Stimulated activated CD4-positive, alpha-beta T cell treated with anti-CD3 and anti-CD28 coated beads, Interleukin-4, amount 100 ng/mL, for 4 hours (primary cell): ENCODE measurements around the gene MUC2.

Source experiments
- DNase-seq, 2 experiments: peaks; one replicate each; pipeline ENCODE4 v3.0.0-alpha.2; 2020

The MUC2 gene

DNA sequence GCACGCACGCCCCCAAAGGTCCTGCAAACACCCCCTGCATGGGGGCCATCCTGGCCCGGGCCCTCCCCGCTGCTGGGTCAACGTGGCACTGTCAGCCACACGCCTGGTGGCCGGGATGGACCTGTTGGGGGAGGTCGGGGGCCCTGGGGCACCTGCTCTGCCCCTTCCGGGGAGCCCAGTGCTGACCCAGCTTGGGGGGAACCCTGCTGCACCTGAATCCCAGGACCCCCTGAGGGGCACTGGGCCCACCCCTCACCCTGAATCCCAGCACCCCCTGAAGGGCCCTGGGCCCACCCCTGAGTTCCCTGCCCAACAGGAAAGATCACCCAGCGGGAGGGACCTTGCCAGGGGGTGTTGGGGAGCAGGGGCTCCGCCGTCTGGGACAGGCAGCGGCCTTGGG lies 37.7 kb upstream of the MUC2 start:
- DNase-seq, result no peak

DNA sequence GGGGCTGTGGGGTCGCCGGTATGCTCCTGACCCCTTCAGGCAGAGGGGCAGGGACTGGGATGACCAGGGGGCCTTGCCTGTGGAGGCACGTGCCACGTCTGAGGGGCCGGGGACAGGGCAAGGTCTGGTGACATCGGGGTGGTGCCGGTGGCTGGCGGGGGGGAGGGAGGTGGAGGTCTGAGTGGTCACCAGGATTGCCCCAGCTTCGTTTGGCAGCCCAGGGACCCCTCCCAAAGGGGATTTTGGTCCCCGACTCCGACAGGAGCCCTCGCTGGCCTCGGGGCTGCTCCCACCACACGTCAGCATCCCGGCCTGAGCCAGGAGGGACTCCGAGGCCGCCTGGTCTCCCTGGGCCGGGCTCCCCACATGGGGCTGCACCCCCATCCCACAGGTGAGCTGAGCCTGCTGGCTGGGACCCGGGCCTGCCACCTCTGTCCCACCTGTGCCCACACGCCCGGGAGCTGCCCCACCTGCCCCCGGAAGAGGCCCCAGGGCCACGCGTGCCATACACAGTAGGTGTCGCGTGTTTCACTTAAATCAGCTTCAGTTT lies 37.1 kb upstream of the MUC2 start:
- no peak for DNase-seq

DNA sequence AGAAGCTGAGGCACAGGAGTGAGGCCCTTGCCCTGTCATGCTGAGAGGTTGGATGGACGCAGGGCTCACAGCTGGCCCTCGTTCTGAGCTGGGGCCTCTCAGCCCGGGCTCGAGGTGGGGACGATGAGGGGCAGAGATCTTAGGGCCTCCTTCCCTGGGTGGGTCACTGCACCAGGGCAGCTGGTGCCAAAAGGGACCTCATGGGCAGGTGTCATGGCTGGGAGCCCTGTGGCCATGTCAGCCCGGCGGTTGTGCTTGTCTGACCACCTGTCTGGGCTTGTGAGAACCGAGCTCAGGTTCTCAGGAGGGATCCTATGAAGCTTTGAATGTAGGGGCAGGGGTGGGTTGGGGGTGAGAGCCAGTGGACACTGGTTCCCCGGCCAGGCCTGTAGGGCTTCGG lies 36.3 kb upstream of the MUC2 start:
- DNase-seq, result no peak

DNA sequence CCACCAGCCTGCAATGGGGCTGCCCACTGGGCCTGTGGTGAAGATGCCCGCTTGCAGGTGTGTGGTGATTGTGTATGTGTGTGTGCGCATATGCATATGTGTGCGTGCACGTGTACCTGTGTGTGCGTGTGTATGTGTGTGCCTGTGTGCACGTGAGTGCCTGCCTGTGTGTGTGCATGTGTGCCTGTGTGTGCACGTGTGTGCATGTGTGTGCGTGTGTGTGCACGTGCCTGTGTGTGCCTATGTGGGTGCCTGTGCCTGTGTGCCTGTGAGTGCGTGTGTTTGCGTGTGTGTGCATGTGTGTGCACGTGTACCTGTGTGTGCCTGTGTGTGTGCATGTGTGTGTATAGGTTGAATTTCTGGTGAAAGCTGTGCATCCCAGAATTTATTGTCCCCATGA lies 35.8 kb upstream of the MUC2 start:
- no peak for DNase-seq

DNA sequence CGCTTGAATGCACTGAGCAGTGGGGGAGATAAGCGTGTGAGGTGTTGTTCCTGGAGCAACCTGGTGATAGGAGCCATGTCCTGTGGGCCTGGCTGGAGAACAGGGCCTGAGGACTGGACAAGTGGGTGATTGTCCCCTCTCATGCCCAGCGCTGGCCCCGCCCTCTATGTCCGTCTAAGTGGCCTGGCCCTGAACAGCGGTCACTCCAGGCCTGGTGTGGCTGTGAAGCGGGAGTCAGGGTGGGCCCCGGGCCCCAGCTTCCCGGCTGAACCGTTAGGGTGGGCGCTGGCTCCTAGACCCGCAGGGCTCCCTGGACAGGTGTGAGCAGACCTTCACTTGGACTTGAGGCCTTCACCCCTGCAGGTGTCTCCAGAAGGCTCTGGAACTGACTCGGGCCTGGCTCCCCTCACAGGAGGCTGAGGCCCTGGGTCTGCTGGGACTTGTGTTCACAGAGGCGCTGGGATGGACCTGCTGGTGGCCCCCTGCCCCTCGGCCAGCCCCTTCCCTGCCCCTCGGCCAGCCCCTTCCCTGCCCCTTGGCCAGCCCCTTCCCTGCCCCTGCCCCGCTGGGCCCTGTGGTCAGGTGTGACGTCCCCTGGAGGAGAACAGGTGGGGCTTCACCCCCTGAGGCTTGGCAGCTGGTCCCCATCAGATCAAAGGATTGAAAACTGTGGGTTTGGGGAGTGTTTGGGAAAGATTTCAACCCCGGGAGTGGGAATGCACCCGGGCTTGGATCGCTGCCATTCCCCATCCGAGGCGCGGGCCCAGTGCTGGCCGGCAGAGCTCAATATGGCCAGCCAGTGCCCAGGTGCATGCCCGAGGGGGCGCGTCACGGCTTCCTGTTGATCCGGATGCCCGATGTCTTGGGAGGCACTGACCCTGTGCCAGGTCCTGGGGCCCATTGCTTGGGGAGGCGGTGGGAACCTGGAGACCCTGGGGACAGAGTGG lies 34.9 kb upstream of the MUC2 start:
- no peak for DNase-seq

DNA sequence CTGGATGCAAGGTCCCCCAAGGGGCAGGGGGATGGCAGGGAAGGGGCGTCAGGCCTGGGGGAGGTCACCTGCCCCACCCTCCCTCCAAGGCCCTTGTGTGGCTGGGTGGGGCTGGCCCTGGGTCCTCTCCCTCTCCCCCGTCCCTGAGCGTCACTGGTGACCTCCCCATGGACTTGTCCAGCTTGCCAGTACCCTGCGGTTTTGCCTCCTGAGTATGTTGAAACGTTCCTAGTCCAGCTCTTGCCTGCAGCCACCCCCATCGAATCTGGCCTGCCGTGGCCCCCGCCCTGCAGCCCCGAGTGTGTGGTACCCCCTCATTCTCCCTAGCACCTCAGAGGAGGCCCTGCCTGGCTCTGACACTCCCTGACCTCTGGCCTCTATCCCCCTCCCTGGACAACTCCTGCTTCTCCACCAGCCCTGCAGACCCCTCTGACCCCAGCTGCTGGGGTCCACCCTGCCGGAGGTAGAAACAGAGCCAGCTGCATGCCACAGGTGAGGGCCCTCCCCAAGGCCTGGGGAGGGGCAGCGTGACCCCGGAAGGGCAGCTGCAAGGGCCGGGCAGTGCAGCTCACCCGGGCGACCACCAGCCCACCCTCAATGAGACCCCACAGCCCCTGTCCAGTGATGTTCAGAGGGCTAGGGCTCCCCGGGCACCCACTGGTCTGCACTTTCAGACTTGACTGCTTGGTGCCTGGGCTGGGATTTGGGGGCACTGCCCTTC lies 34.1 kb upstream of the MUC2 start:
- no peak for DNase-seq

DNA sequence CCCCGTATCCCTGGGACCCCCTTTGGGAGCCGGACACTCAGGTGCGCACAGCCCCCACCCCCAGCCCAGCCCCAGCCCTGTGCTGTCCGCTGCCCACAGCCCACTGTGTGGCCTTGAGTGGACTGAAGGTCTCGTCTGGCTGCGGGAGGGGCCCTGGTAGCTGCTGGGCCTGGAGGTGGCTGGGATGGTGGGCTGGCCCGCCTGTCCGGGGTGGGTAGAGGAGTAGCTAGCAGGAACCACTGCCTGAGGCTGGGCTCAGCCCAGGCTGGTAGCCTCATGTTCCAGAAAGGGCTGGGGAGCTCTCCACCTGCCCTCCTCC lies 33.6 kb upstream of the MUC2 start:
- no peak for DNase-seq

DNA sequence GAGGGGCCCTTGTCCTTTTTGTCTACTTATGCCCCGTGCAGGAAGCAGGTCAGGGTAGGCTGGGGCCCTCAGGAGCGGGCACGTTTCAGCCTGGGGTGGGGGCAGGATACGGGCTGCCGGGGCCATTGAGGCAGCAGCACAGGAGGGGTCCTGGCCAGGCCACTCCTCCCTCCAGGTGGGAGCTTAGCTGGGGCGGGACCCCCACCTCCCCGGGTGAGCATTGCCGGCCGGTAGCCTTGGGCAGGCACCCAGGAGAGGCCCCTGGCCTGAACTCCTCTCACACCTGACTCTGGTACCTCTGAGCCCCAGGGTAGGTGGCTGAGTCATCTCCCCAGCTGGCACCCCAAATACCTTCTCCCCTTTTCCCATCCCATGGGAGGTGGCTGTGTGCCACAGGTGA lies 33.2 kb upstream of the MUC2 start:
- no peak for DNase-seq

DNA sequence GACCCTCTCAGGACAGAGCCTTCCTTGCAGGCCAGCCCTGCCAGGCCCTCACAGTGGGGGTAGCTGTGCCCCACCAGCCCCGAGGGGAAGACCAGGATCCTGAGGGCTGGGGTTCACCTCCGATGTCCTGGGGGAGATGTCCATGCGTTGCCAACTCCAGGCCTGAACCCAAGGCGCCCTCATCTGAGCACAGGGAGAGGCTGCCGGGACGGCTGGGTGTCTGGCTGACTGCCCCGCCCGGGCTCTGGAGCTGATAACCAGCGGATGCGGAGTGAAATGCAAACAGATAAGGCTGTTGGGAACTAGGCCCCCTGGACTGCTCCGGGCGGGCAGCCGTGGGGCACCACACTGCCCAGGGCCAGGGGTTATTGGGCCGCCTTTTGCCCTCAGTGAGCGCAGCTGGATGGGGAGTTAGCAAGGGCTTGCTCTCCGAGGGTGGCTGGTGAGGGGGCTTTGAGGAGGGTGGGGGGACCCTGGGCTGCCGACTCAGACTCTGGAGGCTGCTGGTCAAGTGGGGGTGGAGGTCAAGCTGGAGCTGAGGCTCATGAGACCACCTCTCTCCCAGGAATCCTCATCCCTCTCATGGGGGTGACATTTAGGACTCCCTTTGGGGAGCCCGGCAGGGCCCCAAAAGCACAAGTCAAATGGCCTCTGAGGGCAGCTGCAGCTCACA lies 32.6 kb upstream of the MUC2 start:
- no peak for DNase-seq

DNA sequence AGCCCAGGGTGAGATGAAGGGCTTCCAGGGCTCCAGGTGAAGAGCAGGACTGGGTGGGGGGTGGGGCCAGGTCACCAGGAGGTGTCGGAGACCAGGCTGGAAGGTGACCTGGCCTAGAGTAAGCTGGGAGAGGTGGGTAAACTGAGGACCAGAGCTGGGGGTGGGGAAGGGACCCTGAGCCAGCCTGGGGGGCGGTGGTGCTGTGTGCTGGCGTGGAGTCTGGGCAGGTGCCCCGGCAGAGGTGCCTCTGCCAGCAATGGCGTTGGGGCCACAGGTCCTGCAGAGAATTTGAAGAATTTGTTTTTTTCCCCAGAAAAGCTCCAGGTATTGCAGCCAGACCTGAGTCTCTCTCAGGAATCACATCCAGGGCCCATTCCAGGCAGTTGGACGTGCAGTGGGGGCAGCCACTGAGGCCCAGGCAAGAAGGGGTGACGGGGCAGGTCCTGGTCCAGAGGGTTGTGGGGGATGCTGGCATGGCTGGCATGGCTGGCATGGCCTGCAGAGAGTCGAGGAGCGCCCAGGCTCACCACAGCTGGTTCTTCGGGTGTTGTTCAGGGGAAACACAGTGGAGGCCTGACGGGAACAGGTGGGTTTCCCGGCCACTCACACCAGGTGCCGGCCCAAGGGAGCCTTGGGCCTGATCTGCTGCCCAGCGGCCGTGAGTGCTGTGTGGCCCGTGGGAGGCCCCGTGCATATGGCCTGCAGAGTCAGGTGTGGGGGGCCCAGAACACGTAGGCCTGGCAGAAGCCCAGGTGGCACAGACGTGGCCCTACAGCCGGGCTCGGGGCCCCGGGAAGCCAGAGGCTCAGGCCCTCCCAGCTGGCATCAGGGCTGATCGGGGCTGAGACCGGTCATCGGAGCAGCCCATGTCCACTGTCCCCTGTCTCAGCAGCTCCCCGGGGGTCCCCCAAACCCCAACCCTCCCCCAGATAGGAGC lies 31.8 kb upstream of the MUC2 start:
- DNase-seq, result no peak

DNA sequence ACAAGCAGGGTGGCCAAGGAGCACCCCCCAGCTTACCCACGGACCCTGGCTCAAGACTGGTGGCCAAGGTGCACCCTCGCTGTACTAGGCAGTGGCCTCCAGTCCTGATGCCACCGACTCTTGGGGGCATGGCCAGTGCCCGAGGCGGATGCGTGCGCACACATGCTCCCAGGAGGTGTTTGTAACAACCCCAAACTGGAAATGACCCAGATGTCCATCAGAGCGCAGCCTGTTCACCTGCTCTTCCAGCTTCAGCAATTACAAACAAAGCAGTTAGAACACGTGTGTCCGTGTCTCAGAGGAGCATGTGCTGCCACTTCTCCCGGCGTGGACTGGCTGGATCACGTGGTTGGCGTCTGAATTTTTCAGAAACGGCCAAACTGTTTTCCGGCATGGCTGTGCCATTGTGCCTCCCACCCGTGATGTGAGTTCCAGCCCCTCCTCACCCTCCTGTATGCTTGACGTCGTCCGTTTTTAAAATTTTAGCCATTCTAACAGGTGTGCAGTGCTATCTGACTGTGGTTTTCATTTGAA lies 31.0 kb upstream of the MUC2 start:
- no peak for DNase-seq

DNA sequence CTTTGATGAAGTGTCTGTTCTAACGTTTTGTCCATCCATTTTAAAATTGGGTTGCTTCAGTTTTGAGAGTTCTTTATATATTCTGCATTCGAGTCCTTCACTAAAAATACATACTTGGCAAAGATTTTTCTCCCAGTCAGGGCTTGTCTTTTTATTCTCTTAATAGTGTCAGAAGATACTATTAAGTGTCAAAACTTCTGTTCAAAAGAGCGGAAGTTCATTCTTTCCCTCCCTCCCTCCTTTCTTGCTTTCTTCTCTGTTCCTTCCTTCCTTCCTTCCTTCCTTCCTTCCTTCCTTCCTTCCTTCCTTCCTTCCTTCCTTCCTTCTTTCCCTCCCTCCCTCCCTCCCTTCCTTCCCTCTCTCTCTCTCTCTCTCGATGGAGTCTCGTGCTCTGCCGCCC lies 30.5 kb upstream of the MUC2 start:
- no peak for DNase-seq

DNA sequence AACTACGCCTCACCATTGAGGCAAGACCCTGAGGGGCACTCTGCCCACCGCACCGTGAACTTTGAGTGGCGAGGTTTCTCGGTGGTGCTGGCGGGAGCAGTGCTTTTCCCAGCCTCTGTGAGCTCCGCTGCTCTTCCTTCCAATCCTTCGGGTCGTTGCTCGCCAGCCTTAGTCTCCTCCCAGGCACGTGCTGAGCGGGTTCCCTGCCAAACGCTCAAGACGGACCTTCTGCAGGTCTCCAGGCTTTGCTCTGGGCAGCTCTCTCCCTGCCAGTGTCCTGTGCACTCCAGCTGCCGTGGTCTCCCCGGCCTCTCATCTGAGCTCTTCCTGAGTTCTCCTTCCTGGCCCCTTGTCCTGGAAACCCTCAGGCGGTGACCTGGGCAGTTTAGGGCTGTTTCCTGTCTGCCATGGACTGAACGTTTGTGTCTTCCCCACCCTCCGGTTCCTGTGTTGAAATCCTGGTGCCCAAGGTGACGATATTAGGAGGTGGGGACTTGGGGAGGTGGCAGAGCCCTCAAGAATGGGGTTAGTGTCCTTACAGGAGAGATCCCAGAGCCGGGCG lies 27.0 kb upstream of the MUC2 start:
- no peak for DNase-seq

DNA sequence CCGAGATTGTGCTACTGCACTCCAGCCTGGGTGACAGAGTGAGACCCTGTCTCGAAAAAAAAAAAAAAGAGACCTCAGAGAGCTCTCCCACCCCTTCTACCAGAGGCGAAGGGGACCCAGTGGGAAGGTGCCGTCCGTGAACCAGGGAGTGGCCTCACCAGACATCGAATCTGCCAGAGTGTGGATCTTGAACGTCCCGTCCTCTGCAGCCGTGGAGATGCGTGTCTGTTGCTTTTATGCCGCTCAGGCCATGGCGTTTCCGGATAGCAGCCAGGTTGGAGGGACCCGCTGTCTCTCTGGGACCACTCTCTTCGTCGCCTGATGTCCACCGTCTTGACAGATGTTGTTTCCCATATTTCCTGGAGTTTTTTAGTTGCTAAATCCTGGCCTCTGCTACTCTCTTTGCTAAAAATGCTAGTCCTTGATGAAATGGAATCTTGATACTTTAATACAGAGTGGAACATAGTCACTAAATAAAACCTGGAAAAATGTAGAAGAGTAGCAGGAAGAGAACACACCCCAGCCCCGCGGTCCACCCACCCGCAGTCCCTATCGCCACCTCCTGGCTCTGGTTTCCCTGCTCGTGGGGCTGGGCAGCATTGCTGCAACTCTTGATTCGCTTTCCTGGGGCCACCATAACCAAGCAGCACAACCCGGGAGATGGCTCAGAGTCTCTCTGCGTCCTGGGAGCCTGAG lies 26.2 kb upstream of the MUC2 start:
- DNase-seq, result no peak

DNA sequence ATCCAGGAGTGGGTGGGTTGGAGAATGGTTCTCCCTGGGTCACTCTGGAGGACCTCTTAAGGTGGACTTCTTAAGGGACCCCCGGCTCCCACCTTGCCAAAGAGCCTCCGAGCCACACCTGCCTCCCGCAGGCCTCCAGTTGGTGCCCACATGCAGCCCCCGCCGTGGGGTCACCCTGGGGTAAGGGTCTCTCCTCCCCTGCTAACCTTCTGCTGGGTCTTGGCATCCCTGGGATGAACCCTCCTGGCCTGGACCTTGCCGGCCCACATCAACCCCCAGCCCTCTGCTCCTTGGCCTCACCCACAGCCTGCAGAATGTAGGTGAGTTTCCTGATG lies 25.6 kb upstream of the MUC2 start:
- DNase-seq, result no peak

DNA sequence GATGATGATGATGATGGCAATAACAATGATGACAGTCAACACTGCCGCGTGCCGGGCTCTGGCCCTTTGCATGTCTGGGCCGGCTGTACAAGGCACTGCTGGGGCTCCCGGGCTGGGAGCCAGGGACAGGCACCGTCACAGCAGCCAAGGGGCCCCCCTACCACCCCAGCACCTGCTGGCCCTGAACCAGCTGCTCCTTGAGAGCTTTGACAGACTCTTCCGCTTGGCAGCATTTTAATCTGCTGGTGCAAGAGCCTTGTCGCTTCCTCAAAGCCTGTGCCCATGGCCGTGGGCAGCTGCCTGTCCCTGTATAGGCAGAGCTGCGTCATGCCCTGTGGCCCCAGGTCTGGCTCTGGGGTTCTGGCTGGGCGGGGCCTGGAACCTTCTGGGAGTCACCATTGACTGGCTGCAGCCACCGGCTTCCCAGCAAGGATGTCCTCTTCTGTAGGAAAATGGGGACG lies 25.2 kb upstream of the MUC2 start:
- DNase-seq, result no peak

DNA sequence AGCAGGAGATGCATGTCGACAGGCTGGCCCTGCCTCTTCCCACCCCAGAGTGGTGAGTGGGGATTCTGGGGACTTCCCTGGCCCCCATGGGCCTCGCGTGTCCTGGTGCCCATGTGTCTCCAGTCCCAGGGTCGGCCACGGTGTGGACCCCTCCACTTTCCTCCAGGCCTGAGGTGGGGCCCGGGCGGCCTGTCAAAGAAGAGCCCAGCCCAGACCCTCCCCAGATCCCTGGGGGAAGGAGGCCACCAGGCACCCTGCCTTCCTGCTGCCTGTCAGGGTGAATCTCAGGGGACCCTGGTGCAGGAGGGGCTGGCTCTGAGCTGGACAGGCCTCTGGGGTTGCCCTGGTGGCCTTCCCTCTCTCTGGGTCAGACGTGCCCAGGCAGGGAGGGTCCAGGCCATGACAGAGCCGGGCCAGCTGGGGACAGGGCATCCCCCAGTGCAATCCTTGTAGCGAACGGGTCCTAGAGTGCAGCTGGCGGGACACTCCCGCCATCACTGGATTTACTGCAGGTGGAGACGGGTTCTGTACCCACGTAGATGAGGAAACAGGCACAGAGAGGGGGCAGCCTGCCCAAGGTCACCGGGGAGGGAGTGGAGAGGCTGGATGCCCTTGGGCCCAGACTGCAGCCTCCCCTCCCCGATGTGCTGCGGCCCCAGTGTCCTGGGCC lies 24.6 kb upstream of the MUC2 start:
- no peak for DNase-seq

DNA sequence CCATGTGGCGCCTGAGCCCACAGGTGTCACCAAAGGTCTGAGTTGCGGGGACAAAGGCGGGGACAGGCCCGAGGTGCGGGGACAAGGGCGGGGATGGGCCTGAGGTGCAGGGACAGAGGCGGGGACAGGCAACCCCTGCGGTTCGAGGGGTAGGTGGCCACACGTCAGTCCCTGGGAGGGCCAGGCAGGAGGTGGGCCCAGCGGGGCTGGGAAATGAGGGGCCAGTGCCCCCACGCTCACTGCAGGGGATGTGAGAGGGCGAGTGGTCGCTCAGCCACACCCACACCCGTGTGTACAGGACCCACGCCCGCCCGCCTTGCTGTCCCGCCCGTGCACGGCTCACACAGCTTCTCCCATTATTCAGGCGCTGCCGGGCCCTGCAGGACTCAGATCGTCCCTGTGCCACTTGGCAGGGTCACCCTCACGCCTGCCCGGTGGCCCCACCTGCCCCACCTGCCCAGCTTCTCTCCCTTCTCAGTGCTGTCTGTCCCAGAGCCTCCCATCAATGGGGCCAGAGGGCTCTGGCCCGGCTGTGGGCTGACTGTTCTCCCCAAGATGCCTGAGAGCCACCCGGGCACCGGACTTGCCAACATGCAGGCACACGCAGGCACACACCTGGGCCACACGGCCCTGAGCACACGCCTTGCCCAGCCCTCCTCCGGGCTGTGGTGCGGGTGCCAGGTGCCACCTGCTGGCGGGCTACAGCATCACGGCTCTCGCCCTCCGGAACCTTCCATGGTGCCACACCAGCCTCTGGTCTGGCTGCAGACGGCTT lies 23.9 kb upstream of the MUC2 start:
- peak; percentile 59 to 70 for DNase-seq

DNA sequence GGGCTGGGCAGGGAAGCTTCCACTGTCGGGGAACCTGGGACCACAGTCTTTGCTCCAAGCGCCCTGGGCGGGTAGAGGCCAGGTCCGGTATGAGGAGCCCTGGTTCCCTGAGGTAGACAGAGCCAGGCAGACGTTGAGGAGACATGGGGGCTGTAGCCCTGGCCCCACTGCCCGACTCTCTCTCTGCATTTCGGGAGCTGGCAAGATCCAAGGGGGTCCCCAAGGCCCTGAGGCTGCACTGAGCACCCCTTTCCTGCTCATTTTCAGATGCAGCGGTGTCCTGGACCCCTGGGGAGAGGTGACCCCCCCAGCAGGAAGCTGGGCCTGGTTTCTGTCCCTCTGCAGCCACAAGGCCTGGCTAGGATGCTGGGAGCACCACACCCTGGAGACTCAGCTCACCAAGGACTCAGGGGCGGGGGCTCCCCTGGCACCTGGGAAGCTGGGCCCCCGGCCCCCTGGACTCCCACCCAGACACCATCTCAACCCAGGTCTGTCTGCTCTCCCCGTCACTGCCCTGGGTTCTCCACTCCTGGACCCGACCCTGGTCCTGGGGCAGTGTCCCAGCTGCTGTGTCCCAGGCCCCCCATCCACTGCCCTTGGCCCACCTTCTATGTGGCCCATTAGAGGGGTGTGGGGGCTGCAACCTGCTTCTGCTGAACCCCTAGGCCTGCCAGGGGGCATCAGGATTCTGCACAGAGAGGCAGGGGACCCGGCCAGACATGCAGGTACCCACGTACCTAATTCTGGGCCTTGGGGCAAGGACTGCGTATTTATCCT lies 23.1 kb upstream of the MUC2 start:
- DNase-seq, result no peak
